ENCODE results near the gene RNASEH2A. TPM values are rescaled to one million over a fixed set of nuclear protein-coding genes. Genes with fewer than 3 reads are reported as not detected.

The RNASEH2A gene
- total RNA-seq, 2 experiments from 2014 or later, result 40.3 to 44.1 TPM

- DNase-seq, result no peak
- ChIA-PET POLR2A (no interaction called here), CTCF (interaction anchor here (1.4 to 1.9 kb wide), 2 partner anchors 26 to 64 kb away, joined by 5 to 6 read pairs; no protein-coding TSS in a partner anchor)
- TF ChIP-seq, protein P1, sequence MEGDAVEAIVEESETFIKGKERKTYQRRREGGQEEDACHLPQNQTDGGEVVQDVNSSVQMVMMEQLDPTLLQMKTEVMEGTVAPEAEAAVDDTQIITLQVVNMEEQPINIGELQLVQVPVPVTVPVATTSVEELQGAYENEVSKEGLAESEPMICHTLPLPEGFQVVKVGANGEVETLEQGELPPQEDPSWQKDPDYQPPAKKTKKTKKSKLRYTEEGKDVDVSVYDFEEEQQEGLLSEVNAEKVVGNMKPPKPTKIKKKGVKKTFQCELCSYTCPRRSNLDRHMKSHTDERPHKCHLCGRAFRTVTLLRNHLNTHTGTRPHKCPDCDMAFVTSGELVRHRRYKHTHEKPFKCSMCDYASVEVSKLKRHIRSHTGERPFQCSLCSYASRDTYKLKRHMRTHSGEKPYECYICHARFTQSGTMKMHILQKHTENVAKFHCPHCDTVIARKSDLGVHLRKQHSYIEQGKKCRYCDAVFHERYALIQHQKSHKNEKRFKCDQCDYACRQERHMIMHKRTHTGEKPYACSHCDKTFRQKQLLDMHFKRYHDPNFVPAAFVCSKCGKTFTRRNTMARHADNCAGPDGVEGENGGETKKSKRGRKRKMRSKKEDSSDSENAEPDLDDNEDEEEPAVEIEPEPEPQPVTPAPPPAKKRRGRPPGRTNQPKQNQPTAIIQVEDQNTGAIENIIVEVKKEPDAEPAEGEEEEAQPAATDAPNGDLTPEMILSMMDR (IDR thresholded peaks at IDR 0.05), result no peak
- H3K27ac Mint-ChIP-seq, result no peak overlapping the region
- H3K4me1 Mint-ChIP-seq (ENCODE audit: low read depth), result no peaks in the 10 kb centered on the region
- no peak for ATAC-seq
- intact Hi-C loops (cut with micrococcal nuclease), result no loop called here
- peaks cover 16% of the 10 kb centered on the region for H3K27me3 Mint-ChIP-seq
- H3K9me3 Mint-ChIP-seq, result no peaks in the 10 kb centered on the region
- no peaks in the 10 kb centered on the region for H3K36me3 Mint-ChIP-seq (ENCODE audit: low read depth)
- H3K4me3 Mint-ChIP-seq, result no peak overlapping the region
Observed at GRCh38 chr19:12821761-12822160, 15.4 kb downstream of the RNASEH2A start.

GRCh38 chr19:12825254-12826131 lies 19.1 kb downstream of the RNASEH2A start:
- Mint-ChIP-seq H3K4me1 (ENCODE audit: low read depth) (peaks cover 4% of the 10 kb centered on the region), H3K27ac (no peak overlapping the region), H3K9me3 (no peaks in the 10 kb centered on the region), H3K27me3 (peaks cover 39% of the 10 kb centered on the region), H3K36me3 (ENCODE audit: low read depth) (no peaks in the 10 kb centered on the region), H3K4me3 (no peak overlapping the region)
- ATAC-seq, result peak; percentile 27
- POLR2A ChIA-PET, result interaction anchor here (0.9 to 1.1 kb wide), 4 partner anchors 9 to 65 kb away, joined by 3 to 4 read pairs (median 4); partner anchors contain the start of genes GCDH, PRDX2, RTBDN and THSD8
- DNase-seq, result peak; percentile 45
- TF ChIP-seq, protein P1 (IDR thresholded peaks at IDR 0.05), result peak; percentile 51
- CTCF ChIA-PET, result interaction anchor here (0.6 to 3.3 kb wide), 12 partner anchors 9 to 236 kb away, joined by 3 to 35 read pairs (median 4); partner anchors contain the start of gene RTBDN
- intact Hi-C loops (cut with micrococcal nuclease), result no loop called here

GRCh38 chr19:12828494-12828893 lies 22.1 kb downstream of the RNASEH2A start:
- DNase-seq (peak; percentile 76), ATAC-seq (peak; percentile 77)
- Mint-ChIP-seq H3K27ac (no peak overlapping the region), H3K27me3 (peaks cover 63% of the 10 kb centered on the region), H3K36me3 (ENCODE audit: low read depth) (no peaks in the 10 kb centered on the region), H3K9me3 (peaks cover 1% of the 10 kb centered on the region), H3K4me1 (ENCODE audit: low read depth) (peaks cover 14% of the 10 kb centered on the region), H3K4me3 (no peak overlapping the region)
- POLR2A ChIA-PET, result interaction anchor here (0.6 kb wide), 1 partner anchor 205 kb away, joined by 4 read pairs; no protein-coding TSS in a partner anchor
- TF ChIP-seq, protein P1 (IDR thresholded peaks at IDR 0.05), result no peak
- intact Hi-C loops (cut with micrococcal nuclease), result no loop called here
- CTCF ChIA-PET, result interaction anchor here (0.6 to 1.5 kb wide), 4 partner anchors 9 to 254 kb away, joined by 3 to 5 read pairs (median 4); no protein-coding TSS in a partner anchor

DNA sequence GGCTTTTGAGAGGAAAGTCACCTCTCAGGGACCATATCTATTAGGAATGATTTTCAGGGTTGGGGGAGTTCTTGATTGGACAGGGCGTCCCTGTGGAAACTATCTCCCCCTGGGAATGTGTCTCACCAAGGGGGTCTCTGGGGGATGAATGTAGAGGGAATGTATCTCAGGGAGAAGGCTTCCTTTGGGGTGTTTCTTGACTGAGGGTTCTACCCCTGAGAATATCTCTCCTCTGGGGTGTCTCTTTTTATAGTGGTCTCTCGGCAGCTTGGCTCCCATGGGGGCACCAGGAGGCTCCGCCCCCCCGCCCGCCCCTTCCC lies 27.0 kb downstream of the RNASEH2A start:
- peaks cover 75% of the 10 kb centered on the region for H3K27me3 Mint-ChIP-seq
- no peak for DNase-seq
- H3K36me3 Mint-ChIP-seq (ENCODE audit: low read depth), result no peaks in the 10 kb centered on the region
- CTCF ChIA-PET, result no interaction called here
- intact Hi-C loops (cut with micrococcal nuclease), result no loop called here
- H3K4me3 Mint-ChIP-seq, result peak overlapping the region; percentile 15
- no peak overlapping the region for H3K27ac Mint-ChIP-seq
- POLR2A ChIA-PET, result no interaction called here
- peaks cover 1% of the 10 kb centered on the region for H3K9me3 Mint-ChIP-seq
- peaks cover 27% of the 10 kb centered on the region for H3K4me1 Mint-ChIP-seq (ENCODE audit: low read depth)
- no peak for ATAC-seq
- TF ChIP-seq, protein P1 (IDR thresholded peaks at IDR 0.05), result no peak

Data from activated CD8-positive, alpha-beta T cell treated with anti-CD3 and anti-CD28 coated beads for 36 hours (primary cell).